Ramos (cell line): ENCODE data around the gene FRMD8.

Experiments
- in situ Hi-C: fragments of 300-500 bp; cut with MboI; formaldehyde crosslinking; loops from one replicate; pipeline ENCODE4 v1.14.3; 2022; ENCODE audit warnings: low sequenced_read_pairs; ENCODE audit not compliant: unreplicated experiment

Gene FRMD8

GRCh38 chr11:65432100-65432650, 45.7 kb downstream of the FRMD8 start:
- in situ Hi-C loops: no loop called here

GRCh38 chr11:65432686-65433582, 46.5 kb downstream of the FRMD8 start:
- in situ Hi-C loops: no loop called here

- in situ Hi-C loops: no loop called here
Observed at GRCh38 chr11:65433657-65434056, 47.2 kb downstream of the FRMD8 start.

GRCh38 chr11:65434057-65434666, 47.7 kb downstream of the FRMD8 start:
- in situ Hi-C loops: no loop called here

GRCh38 chr11:65434667-65435410, 48.4 kb downstream of the FRMD8 start:
- in situ Hi-C loops: no loop called here

GRCh38 chr11:65435411-65435931, 49.0 kb downstream of the FRMD8 start:
- in situ Hi-C loops: no loop called here

- in situ Hi-C loops: no loop called here
Observed at GRCh38 chr11:65435981-65436411, 49.6 kb downstream of the FRMD8 start.

GRCh38 chr11:65436412-65437032, 50.1 kb downstream of the FRMD8 start:
- in situ Hi-C loops: no loop called here

GRCh38 chr11:65437436-65438227, 51.2 kb downstream of the FRMD8 start:
- in situ Hi-C loops: no loop called here

GRCh38 chr11:65438257-65439151, 52.1 kb downstream of the FRMD8 start:
- in situ Hi-C loops: no loop called here

GRCh38 chr11:65439331-65440181, 53.1 kb downstream of the FRMD8 start:
- in situ Hi-C loops: no loop called here

GRCh38 chr11:65440831-65441499, 54.5 kb downstream of the FRMD8 start:
- in situ Hi-C loops: no loop called here

GRCh38 chr11:65442842-65443331, 56.5 kb downstream of the FRMD8 start:
- in situ Hi-C loops: no loop called here

- in situ Hi-C loops: no loop called here
Observed at GRCh38 chr11:65444314-65445051, 58.0 kb downstream of the FRMD8 start.

- in situ Hi-C loops: no loop called here
Observed at GRCh38 chr11:65445101-65445603, 58.7 kb downstream of the FRMD8 start.
